ENCODE data around the gene NXPH3.
"Not testable (repeated sequence)": the region's sequence is repeated elsewhere in the genome, so short reads cannot be mapped to it uniquely, and the experiment has no call there.

NXPH3 gene

DNA sequence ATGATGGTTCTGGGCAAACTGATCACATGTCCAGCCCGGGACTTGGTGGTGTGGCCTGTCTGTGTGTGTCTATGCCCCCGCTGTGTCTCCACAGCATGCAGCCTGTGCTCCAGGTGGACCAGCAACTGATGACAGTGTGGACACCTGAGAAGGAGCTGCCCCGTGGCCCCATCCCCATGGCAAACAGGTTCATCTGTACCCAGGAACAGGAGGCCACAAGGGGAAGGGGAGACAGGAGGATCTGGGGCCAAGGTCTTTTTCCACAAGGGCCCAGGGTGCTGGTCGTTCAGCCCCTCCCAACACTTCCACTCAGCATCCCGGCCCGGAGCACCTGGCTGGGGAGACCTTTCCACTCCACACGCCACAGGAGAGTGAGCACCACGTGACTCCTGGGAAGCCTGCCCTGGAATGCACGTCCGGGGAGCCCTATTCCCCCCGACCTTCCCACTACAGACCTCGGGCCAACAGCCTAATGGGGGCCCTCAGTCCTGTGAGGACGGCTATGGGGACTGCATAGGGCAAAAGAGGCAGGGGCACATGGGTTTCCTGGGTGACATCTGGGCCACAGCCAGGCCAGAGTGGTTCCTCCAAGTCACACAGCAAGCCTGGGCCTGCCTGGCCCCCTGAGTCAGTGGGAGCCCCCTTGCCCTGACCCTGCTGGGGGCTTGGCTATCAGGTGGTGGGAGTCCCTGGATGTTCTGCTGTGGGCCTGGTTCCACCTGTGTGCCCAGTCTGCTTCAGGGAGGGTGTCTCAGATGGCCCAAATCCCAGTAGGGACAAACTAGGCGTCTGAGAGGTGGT lies 20.8 kb upstream of the NXPH3 start:
- DNase-seq = no peak

GRCh38 chr17:49555495-49556222 lies 20.0 kb upstream of the NXPH3 start:
- no peak for DNase-seq

DNA sequence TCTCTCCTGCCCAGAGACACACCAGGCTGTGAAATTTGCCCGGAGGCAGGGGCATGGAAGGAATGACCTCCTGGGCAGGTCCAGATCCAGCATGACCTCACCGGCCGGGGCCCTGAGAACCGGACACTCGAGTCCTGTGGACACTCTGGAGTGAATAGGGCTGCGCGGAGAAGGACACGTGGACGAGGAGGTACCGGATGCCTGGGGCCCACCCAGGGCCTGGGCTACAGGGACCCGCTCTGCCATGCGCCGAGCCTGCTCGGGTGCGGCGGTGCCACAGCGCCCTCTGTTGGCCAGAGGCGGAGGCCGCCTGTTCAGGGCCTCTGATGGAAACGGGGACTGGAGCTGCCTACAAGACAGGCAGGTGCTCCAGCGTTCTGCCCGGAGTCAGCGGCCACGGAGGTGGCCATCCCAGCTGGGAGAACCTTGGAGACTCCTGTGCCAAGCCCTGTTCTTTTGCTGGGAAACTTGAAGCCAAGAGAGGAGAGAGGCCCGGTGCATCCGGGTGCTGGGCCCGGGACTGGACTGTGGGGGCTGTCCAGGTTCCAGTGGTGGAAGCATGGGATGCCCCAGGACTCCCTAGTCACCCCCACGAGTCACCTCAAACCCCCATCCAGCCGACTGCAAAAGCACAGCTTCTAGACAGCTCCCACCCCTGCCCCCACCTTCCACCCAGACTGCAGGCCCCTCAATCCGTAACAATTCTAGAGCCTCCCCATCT lies 19.3 kb upstream of the NXPH3 start:
- peak; percentile 49 for DNase-seq

DNA sequence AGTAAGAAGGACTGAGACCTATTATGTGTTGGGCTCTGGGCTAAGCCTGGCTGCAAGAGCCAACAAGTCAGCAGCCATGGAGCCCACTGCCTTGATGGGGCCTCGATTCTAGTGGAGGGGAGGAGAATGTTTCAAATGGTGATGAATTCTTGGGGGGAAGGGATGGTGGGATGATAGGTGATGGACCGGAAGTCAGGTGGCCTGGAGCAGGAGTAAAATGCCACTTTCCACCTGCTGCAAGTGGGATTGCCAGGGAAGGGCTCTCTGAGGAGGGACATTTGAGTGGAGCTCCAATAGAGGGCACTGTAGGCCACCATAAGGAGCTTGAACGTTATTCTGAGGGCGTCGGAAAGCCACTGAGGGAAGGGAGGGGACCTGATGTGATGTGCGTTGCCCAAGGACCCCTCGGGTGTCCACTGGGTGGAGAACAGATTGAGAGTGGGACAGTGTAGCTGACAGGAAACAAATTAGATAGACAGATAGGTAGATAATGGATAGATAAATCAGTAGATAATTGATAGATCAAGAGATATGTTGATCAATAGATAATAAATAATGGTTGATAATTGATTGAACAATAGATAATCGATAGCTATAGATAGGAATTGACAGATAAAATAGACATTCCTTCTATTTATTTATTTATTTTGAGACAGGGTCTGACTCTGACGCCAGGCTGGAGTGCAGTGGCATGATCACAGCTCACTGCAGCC lies 18.2 kb upstream of the NXPH3 start:
- peak; percentile 52 for DNase-seq

- DNase-seq = no peak
These were observed 11.0 kb upstream of the NXPH3 start for GRCh38 chr17:49564638-49565037.

GRCh38 chr17:49565948-49566491 lies 9.7 kb upstream of the NXPH3 start:
- peak; percentile 54 for DNase-seq

GRCh38 chr17:49566668-49567071 lies 9.0 kb upstream of the NXPH3 start:
- no peak for DNase-seq

DNA sequence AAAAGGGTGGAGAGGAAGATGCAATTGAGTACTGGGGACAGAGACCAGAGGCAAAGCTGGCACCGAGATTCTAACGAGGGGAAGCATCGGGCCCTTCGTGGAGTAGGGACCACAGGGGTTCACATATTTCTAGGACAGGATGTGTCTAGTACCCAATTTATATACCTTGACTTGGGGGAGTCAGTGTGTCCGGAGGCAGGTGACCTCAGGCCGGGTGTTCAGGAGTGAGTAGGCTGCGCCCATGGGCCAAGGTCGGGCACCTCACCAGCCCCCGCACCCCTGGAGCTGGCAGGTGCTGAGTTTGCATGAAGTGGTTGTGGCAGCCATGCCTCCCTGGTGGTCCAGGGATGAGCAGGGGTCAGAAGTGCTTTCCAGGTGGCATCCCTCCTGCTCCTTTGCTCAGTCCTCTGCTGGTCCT lies 8.6 kb upstream of the NXPH3 start:
- DNase-seq = no peak

DNA sequence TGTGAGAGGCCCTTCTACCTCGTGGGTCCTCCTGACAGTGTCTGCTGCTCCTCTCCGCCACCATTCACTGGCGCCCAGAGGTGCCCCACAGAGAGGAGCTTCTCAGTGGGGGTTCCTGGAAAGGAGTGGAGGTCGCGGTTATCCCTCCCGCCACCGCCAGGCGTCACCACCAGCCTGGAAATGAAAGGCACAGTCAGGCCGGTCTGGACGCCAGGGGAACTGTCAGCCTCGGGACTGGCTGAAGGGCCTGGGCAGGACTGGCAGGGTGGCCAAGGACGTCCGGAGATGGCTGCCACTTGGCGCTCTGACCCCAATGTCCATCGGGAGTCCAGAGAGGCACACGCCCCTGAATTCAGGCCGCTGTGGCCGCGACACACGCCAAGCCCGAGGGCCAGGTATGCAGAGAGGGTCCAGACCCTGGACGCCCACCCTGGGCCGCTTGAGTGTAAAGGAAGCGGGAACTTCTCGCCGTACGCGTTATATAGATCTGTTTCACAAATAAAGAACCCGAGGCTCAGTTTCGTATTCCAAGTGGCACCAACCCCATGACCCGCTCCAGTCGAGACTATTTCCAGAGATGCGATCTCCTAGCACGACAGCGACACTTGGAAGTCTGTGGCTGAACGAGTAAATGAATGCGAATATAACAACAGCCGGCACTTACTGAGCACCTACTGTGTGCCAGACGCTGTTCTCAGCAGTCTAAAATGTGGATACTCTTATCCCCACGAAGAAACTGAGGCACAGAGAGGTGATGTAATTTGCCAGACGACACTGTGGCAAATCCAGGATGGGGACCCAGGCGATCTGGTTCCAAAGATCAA lies 7.6 kb upstream of the NXPH3 start:
- DNase-seq = peak; percentile 48

- DNase-seq = not testable (repeated sequence)
These were observed 7.0 kb upstream of the NXPH3 start for GRCh38 chr17:49568695-49569047.

DNA sequence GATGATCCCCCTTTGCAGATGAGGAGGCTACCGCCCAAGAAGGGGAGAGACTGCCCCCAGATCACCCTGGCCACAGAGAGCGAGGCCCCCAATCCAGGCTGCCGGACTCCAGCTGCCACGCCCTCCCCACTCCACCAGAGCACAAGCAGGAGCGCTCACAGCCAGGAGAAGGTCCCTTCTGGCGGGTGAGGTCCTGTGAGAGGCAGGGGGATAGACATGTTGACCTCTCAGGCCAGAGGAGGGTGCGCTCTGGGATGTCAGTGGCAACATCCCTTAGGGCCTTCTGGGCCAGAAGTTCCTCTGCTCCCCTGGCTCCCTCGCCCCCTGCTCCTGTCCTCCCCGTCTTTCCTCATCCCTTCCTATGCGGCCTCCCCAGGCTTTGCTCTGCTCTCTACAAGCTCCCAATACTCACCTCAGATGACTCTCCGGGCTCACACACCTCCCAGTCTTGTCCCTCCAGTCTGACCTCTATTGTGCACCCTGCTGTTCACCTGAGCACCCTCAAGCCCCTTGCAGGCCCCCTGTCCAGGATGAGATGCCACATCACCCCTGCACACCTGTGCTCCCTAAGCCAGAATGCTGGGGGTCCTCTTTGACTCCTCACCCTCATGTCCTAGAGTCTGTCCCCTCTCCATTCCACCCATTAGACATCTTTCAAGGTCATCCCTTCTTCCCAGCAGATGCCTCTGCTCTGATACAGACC lies 5.0 kb upstream of the NXPH3 start:
- DNase-seq = no peak

DNA sequence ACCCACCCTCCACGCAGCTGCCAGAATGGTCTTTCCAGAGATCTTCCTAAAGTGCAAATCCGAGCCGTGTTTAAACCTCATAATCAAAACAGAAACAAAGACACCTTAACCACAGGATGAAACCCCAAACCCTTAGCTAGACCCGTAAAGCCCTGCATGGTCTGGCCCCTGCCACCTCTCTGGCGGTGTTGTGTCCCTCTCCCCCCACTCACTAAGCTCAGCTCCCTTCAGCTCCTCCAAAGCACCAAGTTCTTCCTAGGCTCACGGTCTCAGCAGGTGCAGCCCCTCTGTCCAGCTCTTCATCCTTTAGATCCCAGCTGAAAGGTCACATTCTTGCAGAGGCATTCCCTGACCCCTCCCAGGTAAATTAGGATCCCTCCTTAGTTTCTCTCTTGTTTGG lies 4.4 kb upstream of the NXPH3 start:
- no peak for DNase-seq

DNA sequence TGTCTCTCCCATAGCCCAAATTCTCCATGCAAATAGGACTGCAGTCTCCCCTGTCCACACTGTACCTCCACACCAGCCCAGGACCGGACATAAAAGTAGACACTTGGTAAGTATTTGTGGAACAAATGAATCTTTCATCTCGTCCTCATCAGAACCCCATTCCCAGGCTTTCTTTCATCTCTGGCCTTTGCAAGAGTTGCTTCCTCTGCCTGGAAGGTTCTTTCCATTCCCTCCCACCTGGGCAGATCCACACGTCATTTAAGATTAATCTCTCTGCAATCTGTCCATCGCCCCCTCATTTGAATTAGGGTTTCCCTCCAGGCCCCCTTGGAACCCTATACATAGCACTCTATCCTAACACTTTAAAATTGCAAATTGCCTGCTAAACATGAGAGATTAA lies 3.9 kb upstream of the NXPH3 start:
- no peak for DNase-seq

GRCh38 chr17:49572226-49572625 lies 3.4 kb upstream of the NXPH3 start:
- no peak for DNase-seq

GRCh38 chr17:49572806-49573420 lies 2.8 kb upstream of the NXPH3 start:
- DNase-seq = no peak

DNA sequence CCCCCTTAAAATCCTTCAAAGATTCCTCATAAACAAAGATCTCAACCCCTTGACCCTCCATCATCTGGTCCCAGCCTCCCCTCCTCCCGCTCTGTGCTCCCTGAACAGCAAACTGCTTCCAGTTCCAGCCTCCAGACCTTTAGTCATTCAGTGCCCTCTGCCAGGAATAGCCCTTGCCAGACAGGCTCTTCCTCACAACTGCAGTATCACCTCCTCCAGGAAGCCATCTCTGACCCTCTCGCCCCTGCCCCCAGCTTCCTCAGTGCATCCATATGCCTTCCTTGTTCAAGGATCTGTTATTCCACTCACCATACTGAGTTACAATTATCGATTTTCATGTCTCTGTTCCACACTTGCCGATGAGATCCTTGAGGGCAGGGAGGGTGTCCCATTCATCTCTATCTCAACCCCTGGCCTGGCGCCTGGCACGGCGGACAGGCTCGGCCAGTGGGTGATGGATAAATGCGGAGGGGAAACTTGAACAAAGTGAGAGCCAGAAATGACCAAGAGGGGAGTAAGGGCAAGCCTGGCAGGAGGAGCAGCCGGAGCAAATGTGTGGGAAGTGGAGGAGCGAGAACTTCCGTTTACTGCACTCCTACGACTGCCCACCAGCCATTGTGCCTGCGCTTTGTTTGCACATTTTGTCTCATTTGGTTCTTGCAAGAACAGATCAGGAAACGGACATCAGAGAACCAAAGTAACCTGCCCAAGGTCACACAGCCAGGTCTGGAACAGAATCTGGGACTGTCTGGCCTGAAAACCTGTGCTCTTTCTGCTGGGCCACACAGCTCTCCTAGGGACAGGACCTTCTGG lies 2.0 kb upstream of the NXPH3 start:
- no peak for DNase-seq

DNA sequence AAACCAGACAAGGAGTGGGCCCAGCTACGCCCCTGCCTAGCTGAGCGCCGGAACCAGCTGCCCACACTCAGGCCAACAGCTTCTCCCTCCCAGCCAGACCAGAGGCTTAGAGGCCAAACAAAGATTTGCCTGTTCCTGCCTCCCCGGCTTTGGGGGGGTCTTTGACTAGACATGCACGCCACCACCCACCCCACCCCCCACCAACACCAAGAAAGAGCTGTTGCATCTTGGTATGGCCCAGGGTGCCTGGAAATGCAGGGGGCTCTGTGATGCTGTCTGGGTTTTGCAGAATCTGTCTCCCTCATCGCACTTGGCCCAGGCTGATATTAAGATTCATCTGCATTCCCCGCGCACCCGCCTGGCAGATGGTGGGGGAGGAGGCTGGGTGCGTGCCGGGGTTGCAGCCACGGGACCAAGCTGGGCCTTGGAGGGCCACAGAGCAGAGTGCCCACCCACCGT lies 1.3 kb upstream of the NXPH3 start:
- DNase-seq = no peak

- DNase-seq = no peak
These were observed 559 bp upstream of the NXPH3 start for GRCh38 chr17:49574945-49575678.

All from NCI-H510A (cell line).